ENCODE measurements around the gene TRIM54. TPM values are rescaled to one million over a fixed set of nuclear protein-coding genes. Genes with fewer than 3 reads are reported as not detected.

Gene TRIM54
- total RNA-seq, 1 experiment from 2014 or later: 3.3 TPM

- Mint-ChIP-seq H3K4me3 (no peak overlapping the region), H3K27me3 (ENCODE audit: low read depth) (no peaks in the 10 kb centered on the region), H3K27ac (no peak overlapping the region), H3K36me3 (peaks cover 66% of the 10 kb centered on the region), H3K4me1 (no peaks in the 10 kb centered on the region), H3K9me3 (no peaks in the 10 kb centered on the region)
- ChIA-PET CTCF (no interaction called here), POLR2A (no interaction called here)
- no peak for TF ChIP-seq TEAD4 (CRISPR knock-in tag; IDR thresholded peaks at IDR 0.05)
- TF ChIP-seq ERG (CRISPR knock-in tag; IDR thresholded peaks at IDR 0.05): no peak
- ATAC-seq (no peak), DNase-seq (ENCODE audit: low spot score) (no peak)
Measured at GRCh38 chr2:27336173-27336572, 53.9 kb downstream of the TRIM54 start.

GRCh38 chr2:27347641-27348040, 65.4 kb downstream of the TRIM54 start:
- H3K4me3 Mint-ChIP-seq: no peak overlapping the region
- H3K36me3 Mint-ChIP-seq: peaks cover 20% of the 10 kb centered on the region
- H3K27me3 Mint-ChIP-seq (ENCODE audit: low read depth): no peaks in the 10 kb centered on the region
- TF ChIP-seq E2F4 (CRISPR knock-in tag; IDR thresholded peaks at IDR 0.05; ENCODE audit: borderline replicate concordance, low read depth) (no peak), FOXP4 (CRISPR knock-in tag; IDR thresholded peaks at IDR 0.05) (no peak), NR1H2 (CRISPR knock-in tag; IDR thresholded peaks at IDR 0.05) (no peak), E2F1 (CRISPR knock-in tag; IDR thresholded peaks at IDR 0.05) (no peak), ZBTB43 (CRISPR knock-in tag; IDR thresholded peaks at IDR 0.05) (no peak), GTF2I (CRISPR knock-in tag; conservative IDR thresholded peaks at IDR 0.05) (no peak)
- ChIA-PET POLR2A (no interaction called here), CTCF (no interaction called here)
- ATAC-seq (no peak), DNase-seq (ENCODE audit: low spot score) (no peak)
- H3K4me1 Mint-ChIP-seq: peaks cover under 1% of the 10 kb centered on the region; the same call in 1 of the 2 replicates
- peak overlapping the region; percentile 26; the same call in 1 of the 2 replicates for H3K27ac Mint-ChIP-seq
- H3K9me3 Mint-ChIP-seq: no peaks in the 10 kb centered on the region

GRCh38 chr2:27350106-27350693, 68.0 kb downstream of the TRIM54 start:
- H3K27ac Mint-ChIP-seq: peak overlapping the region; percentile 55
- H3K4me3 Mint-ChIP-seq: no peak overlapping the region
- peaks cover 9% of the 10 kb centered on the region for H3K36me3 Mint-ChIP-seq
- no peaks in the 10 kb centered on the region for H3K27me3 Mint-ChIP-seq (ENCODE audit: low read depth)
- no peaks in the 10 kb centered on the region for H3K9me3 Mint-ChIP-seq
- ChIA-PET CTCF (interaction anchor here (0.7 kb wide), 2 partner anchors 68 to 93 kb away, joined by 3 to 4 read pairs; no protein-coding TSS in a partner anchor), POLR2A (no interaction called here)
- DNase-seq (ENCODE audit: low spot score) (no peak), ATAC-seq (no peak)
- peaks cover 22% of the 10 kb centered on the region for H3K4me1 Mint-ChIP-seq
- TF ChIP-seq IRF1 (CRISPR knock-in tag; IDR thresholded peaks at IDR 0.05) (no peak), ATF2 (CRISPR knock-in tag; IDR thresholded peaks at IDR 0.05; ENCODE audit: borderline replicate concordance, low read depth) (no peak), ZNF416 (CRISPR knock-in tag; IDR thresholded peaks at IDR 0.05) (no peak), NFATC4 (CRISPR knock-in tag; IDR thresholded peaks at IDR 0.05) (no peak), STAT6 (CRISPR knock-in tag; conservative IDR thresholded peaks at IDR 0.05; ENCODE audit: low read depth) (no peak), ZNF671 (CRISPR knock-in tag; IDR thresholded peaks at IDR 0.05) (no peak), FOXP1 (CRISPR knock-in tag; IDR thresholded peaks at IDR 0.05; ENCODE audit: borderline replicate concordance) (no peak), AR (CRISPR knock-in tag; IDR thresholded peaks at IDR 0.05) (no peak), TEAD4 (CRISPR knock-in tag; IDR thresholded peaks at IDR 0.05) (no peak)
